Tibial artery (tissue), 4 donors: Measurements from ENCODE around the gene KCNK5.

Experiments used
- DNase-seq, 2 donors: peaks; one replicate each; pipeline ENCODE4 v3.0.0-alpha.2; 2019
- H3K27ac ChIP-seq, 2 donors: fragments of 200-600 bp; sonication (generic) in 1 of 2; 1 replicate in 1 of 2; 2 replicates in 1 of 2; pipeline ENCODE4 v1.5.1; 2018 to 2019; ENCODE audit warnings: mild to moderate bottlenecking in 1 of 2
- H3K27me3 ChIP-seq, 2 donors: fragments of 200-600 bp; sonication (generic) in 1 of 2; one replicate each; pipeline versions ENCODE4 v1.5.1 to v1.6.0; 2016 to 2019
- H3K36me3 ChIP-seq, 3 donors: fragments of 200-600 bp; sonication (generic) in 2 of 3; one replicate each; pipeline ENCODE4 v1.5.1; 2016 to 2019; ENCODE audit warnings: mild to moderate bottlenecking in 2 of 3
- H3K4me1 ChIP-seq, 4 donors: fragments of 200-600 bp; sonication (generic) in 2 of 4; 1 replicate in 3 of 4; 2 replicates in 1 of 4; pipeline ENCODE4 v1.5.1; 2016 to 2019
- H3K4me3 ChIP-seq, 2 donors: fragments of 200-600 bp; sonication (generic) in 1 of 2; 1 replicate in 1 of 2; 2 replicates in 1 of 2; pipeline ENCODE4 v1.5.1; 2018 to 2019; ENCODE audit warnings: mild to moderate bottlenecking in 2 of 2
- H3K9me3 ChIP-seq, 3 donors: fragments of 200-600 bp; sonication (generic) in 1 of 3; one replicate each; pipeline ENCODE4 v1.5.1; 2016 to 2019
- intact Hi-C: fragments of 100-400 bp; cut with DNase I; formaldehyde crosslinking; loops from one replicate; pipeline ENCODE4 v1.15.0; 2023; ENCODE audit warnings: low total_unique reads
- TF ChIP-seq, protein P1 (sequence below), 2 experiments: fragments of 200-600 bp in 1 of 2; fragments of 450-650 bp in 1 of 2; IDR thresholded peaks; one replicate each; pipeline ENCODE4 v1.5.1; 2017 to 2019; ENCODE audit warnings: antibody characterized with exemption in 2 of 2, mild to moderate bottlenecking in 1 of 2, moderate library complexity in 1 of 2

Gene KCNK5

GRCh38 chr6:39197521-39197920 is 31.8 kb downstream of the KCNK5 start:
- TF ChIP-seq, protein P1, sequence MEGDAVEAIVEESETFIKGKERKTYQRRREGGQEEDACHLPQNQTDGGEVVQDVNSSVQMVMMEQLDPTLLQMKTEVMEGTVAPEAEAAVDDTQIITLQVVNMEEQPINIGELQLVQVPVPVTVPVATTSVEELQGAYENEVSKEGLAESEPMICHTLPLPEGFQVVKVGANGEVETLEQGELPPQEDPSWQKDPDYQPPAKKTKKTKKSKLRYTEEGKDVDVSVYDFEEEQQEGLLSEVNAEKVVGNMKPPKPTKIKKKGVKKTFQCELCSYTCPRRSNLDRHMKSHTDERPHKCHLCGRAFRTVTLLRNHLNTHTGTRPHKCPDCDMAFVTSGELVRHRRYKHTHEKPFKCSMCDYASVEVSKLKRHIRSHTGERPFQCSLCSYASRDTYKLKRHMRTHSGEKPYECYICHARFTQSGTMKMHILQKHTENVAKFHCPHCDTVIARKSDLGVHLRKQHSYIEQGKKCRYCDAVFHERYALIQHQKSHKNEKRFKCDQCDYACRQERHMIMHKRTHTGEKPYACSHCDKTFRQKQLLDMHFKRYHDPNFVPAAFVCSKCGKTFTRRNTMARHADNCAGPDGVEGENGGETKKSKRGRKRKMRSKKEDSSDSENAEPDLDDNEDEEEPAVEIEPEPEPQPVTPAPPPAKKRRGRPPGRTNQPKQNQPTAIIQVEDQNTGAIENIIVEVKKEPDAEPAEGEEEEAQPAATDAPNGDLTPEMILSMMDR (IDR thresholded peaks at IDR 0.05): no peak
- no peak for DNase-seq
- no peaks in the 10 kb centered on the region for H3K9me3 ChIP-seq
- H3K4me1 ChIP-seq: no peaks in the 10 kb centered on the region
- intact Hi-C loops: no loop called here
- H3K4me3 ChIP-seq: no peak overlapping the region
- no peak overlapping the region for H3K27ac ChIP-seq
- H3K36me3 ChIP-seq: peaks cover 0 to 4% (median 0%) of the 10 kb centered on the region in 3 donors
- no peaks in the 10 kb centered on the region for H3K27me3 ChIP-seq

- Histone ChIP-seq H3K4me3 (no peak overlapping the region), H3K36me3 (peaks cover 0 to 4% (median 0%) of the 10 kb centered on the region in 3 donors), H3K27ac (no peak overlapping the region), H3K9me3 (no peaks in the 10 kb centered on the region), H3K27me3 (no peaks in the 10 kb centered on the region), H3K4me1 (no peaks in the 10 kb centered on the region)
- intact Hi-C loops: no loop called here
- TF ChIP-seq, protein P1 (IDR thresholded peaks at IDR 0.05): no peak
- DNase-seq: no peak
These were observed 32.6 kb downstream of the KCNK5 start for GRCh38 chr6:39196673-39197091.

DNA sequence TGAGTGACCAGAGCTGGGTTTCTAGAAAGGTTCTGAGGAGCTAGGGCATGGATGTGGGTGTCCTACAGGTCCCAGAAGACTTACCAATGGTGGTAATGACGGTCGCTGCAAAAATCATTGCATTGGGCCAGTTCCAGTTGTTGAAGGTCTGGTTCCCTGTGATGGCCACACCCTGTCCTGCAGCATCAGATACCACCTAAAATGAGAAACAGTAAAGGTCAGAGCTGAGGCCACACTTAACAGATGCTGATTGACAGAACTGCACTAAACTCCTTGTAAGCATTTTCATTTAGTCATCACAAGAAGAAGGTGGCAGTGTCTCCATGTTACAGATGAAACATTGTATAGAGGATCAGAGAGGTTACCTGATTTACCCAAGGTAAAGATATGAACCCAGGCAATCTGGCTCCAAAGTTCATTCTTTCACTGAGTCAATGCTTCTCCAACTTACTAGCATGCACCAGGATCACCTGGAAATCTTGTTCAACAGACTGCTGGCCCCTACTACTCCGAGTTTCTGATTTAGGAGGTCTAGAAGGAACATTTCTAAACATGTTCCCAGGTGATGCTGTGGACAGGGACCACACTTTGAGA is 33.4 kb downstream of the KCNK5 start:
- H3K4me1 ChIP-seq: no peaks in the 10 kb centered on the region
- DNase-seq: no peak
- peaks cover 0 to 9% (median 0%) of the 10 kb centered on the region in 3 donors for H3K36me3 ChIP-seq
- intact Hi-C loops: no loop called here
- H3K4me3 ChIP-seq: no peak overlapping the region
- H3K27ac ChIP-seq: no peak overlapping the region
- no peaks in the 10 kb centered on the region for H3K27me3 ChIP-seq
- no peaks in the 10 kb centered on the region for H3K9me3 ChIP-seq
- TF ChIP-seq, protein P1 (IDR thresholded peaks at IDR 0.05): no peak

DNA sequence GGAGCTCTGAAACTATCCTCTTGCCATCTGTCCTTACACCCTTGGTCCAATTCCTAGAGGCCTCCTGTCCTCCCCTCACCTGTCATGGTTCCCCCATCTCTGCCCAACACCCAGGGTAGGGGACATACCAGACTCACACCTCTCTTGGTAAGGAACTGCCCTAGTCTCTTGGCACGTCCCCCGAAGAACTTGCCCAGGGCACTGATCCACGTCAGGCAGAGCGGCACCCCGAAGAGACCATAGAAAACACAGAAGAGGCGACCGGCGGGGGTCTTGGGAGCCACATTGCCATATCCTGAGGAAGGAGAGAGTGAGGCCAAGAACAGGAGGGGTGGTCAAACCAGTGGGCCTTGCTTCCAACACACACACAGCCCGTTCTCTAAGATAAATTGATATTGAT is 34.8 kb downstream of the KCNK5 start:
- Histone ChIP-seq H3K27ac (no peak overlapping the region), H3K27me3 (no peaks in the 10 kb centered on the region), H3K4me1 (no peaks in the 10 kb centered on the region), H3K9me3 (no peaks in the 10 kb centered on the region), H3K4me3 (no peak overlapping the region), H3K36me3 (peaks cover 0 to 14% (median 0%) of the 10 kb centered on the region in 3 donors)
- intact Hi-C loops: no loop called here
- TF ChIP-seq, protein P1 (IDR thresholded peaks at IDR 0.05): no peak
- DNase-seq: no peak

GRCh38 chr6:39193201-39193791 is 36.0 kb downstream of the KCNK5 start:
- Histone ChIP-seq H3K4me1 (no peaks in the 10 kb centered on the region), H3K4me3 (no peak overlapping the region), H3K27me3 (no peaks in the 10 kb centered on the region), H3K27ac (no peak overlapping the region), H3K9me3 (no peaks in the 10 kb centered on the region), H3K36me3 (peaks cover 0 to 14% (median 0%) of the 10 kb centered on the region in 3 donors)
- intact Hi-C loops: no loop called here
- TF ChIP-seq, protein P1 (IDR thresholded peaks at IDR 0.05): no peak
- DNase-seq: no peak
